ENCODE results near the gene GIGYF2. TPM values are rescaled to one million over a fixed set of nuclear protein-coding genes. Genes with fewer than 3 reads are reported as not detected.

Gene GIGYF2
- total RNA-seq, 1 donor from 2014 or later, result 72.3 TPM

DNA sequence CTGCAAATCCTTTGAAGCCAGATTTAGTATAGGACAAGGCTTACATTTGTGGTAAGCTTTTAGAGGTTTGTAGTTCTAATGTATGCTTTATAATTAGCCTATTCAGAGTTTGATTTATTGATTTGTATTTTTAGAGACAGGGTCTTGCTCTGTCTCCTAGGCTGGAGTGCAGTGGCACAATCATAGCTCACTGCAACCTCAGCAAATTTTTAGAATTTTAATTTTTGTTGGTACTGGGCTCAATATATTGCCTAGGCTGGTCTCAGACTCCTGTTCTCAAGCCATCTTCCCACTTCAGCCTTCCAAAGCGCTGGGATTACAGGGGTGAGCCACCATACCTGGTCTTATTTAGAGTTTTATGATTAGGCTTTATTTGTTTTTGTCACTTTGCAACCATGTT is 74.7 kb downstream of the GIGYF2 start:
- TF ChIP-seq CTCF (IDR thresholded peaks at IDR 0.05; ENCODE audit: unreplicated experiment), result no peak
- no peak for DNase-seq (ENCODE audit: low spot score, unreplicated experiment)
- Mint-ChIP-seq H3K9me3 (ENCODE audit: low read depth) (no peaks in the 10 kb centered on the region), H3K4me1 (ENCODE audit: low read depth) (peaks cover 21% of the 10 kb centered on the region), H3K4me3 (ENCODE audit: low read depth) (no peak overlapping the region), H3K27ac (no peak overlapping the region), H3K27me3 (no peaks in the 10 kb centered on the region), H3K36me3 (ENCODE audit: insufficient read depth) (peaks cover 13% of the 10 kb centered on the region)

GRCh38 chr2:232772531-232772930 is 75.4 kb downstream of the GIGYF2 start:
- no peaks in the 10 kb centered on the region for H3K9me3 Mint-ChIP-seq (ENCODE audit: low read depth)
- H3K36me3 Mint-ChIP-seq (ENCODE audit: insufficient read depth), result peaks cover 13% of the 10 kb centered on the region
- no peak for DNase-seq (ENCODE audit: low spot score, unreplicated experiment)
- no peaks in the 10 kb centered on the region for H3K27me3 Mint-ChIP-seq
- no peak overlapping the region for H3K4me3 Mint-ChIP-seq (ENCODE audit: low read depth)
- no peak overlapping the region for H3K27ac Mint-ChIP-seq
- TF ChIP-seq CTCF (IDR thresholded peaks at IDR 0.05; ENCODE audit: unreplicated experiment), result no peak
- H3K4me1 Mint-ChIP-seq (ENCODE audit: low read depth), result peaks cover 25% of the 10 kb centered on the region

GRCh38 chr2:232773815-232774214 is 76.7 kb downstream of the GIGYF2 start:
- H3K27me3 Mint-ChIP-seq, result no peaks in the 10 kb centered on the region

GRCh38 chr2:232776435-232776834 is 79.3 kb downstream of the GIGYF2 start, which contains the start of gene KCNJ13:
Gene KCNJ13, minus strand, starts transcription at chr2:232776565. Its CDS starts 5,203 bp downstream, at chr2:232771362.
- Mint-ChIP-seq H3K4me3 (ENCODE audit: low read depth) (no peak within 1 kb of the TSS), H3K36me3 (ENCODE audit: insufficient read depth) (peaks cover 6% of the 10 kb centered on the region), H3K27me3 (no peaks in the 10 kb centered on the region), H3K9me3 (ENCODE audit: low read depth) (no peaks in the 10 kb centered on the region), H3K4me1 (ENCODE audit: low read depth) (peaks cover 23% of the 10 kb centered on the region), H3K27ac (peak within 1 kb of the TSS; percentile 90)
- no peak for DNase-seq (ENCODE audit: low spot score, unreplicated experiment)
- TF ChIP-seq CTCF (IDR thresholded peaks at IDR 0.05; ENCODE audit: unreplicated experiment), result no peak

More at GRCh38 chr2:232773815-232774214, 76.7 kb downstream of the GIGYF2 start:
- no peak overlapping the region for H3K4me3 Mint-ChIP-seq (ENCODE audit: low read depth)
- peak overlapping the region; percentile 80 for H3K27ac Mint-ChIP-seq
- peaks cover 8% of the 10 kb centered on the region for H3K36me3 Mint-ChIP-seq (ENCODE audit: insufficient read depth)
- TF ChIP-seq CTCF (IDR thresholded peaks at IDR 0.05; ENCODE audit: unreplicated experiment), result no peak
- H3K4me1 Mint-ChIP-seq (ENCODE audit: low read depth), result peaks cover 21% of the 10 kb centered on the region
- H3K9me3 Mint-ChIP-seq (ENCODE audit: low read depth), result no peaks in the 10 kb centered on the region
- no peak for DNase-seq (ENCODE audit: low spot score, unreplicated experiment)

DNA sequence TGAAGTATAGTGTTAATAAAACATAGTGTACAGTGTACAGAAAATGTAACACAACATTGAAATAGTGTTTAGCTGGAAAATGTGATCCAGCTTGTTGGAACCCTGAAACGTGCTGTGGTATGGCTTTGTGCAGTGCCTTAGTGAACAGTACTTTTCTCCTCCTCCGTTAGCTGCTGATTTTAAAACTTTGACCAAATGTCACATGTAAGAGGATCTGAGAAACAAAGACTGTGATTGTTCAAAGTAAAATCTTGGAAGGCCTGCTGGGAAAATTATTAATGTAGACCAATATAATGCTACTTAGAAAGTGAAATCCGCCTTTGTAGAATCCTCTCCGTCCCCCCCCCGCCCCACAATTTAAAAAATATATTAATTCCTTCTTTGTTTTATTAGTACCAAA is 80.1 kb downstream of the GIGYF2 start:
- peaks cover 6% of the 10 kb centered on the region for H3K36me3 Mint-ChIP-seq (ENCODE audit: insufficient read depth)
- no peaks in the 10 kb centered on the region for H3K9me3 Mint-ChIP-seq (ENCODE audit: low read depth)
- no peak overlapping the region for H3K27ac Mint-ChIP-seq
- no peak for DNase-seq (ENCODE audit: low spot score, unreplicated experiment)
- H3K4me3 Mint-ChIP-seq (ENCODE audit: low read depth), result no peak overlapping the region
- peaks cover 25% of the 10 kb centered on the region for H3K4me1 Mint-ChIP-seq (ENCODE audit: low read depth)
- H3K27me3 Mint-ChIP-seq, result no peaks in the 10 kb centered on the region
- TF ChIP-seq CTCF (IDR thresholded peaks at IDR 0.05; ENCODE audit: unreplicated experiment), result no peak
